ENCODE measurements around the gene MAG.

MAG gene

DNA sequence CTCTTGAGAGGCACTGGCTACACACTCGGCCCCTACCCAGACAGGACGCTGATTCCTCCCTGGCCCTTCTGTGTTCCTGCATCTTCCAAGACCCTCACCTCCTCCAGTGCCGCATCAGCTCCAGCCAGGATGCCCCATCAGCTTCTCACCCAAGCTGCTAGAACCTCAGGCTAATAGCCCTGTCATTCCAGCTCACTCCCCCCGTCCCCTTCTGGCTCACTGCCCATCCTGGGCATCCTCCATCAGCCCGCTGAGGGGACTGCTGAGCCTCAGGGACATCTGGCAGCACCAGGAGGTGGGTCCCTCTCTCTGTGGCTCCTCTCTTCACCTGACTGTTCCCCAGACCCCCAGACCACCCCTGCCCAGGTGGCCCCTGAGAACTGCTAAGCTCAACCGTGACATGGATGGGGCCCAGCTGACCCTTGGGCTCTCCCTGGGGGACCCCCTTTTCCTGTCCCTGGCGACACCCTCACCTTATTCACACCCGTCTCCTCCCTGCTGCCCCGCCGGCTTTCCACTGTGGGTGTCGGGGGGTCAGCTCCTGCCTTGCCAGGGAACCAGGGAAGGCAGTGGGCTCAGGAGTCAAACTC, 71.1 kb downstream of the MAG start:
- no peak for DNase-seq
